ENCODE data around the gene TSPAN4.

Gene TSPAN4

DNA sequence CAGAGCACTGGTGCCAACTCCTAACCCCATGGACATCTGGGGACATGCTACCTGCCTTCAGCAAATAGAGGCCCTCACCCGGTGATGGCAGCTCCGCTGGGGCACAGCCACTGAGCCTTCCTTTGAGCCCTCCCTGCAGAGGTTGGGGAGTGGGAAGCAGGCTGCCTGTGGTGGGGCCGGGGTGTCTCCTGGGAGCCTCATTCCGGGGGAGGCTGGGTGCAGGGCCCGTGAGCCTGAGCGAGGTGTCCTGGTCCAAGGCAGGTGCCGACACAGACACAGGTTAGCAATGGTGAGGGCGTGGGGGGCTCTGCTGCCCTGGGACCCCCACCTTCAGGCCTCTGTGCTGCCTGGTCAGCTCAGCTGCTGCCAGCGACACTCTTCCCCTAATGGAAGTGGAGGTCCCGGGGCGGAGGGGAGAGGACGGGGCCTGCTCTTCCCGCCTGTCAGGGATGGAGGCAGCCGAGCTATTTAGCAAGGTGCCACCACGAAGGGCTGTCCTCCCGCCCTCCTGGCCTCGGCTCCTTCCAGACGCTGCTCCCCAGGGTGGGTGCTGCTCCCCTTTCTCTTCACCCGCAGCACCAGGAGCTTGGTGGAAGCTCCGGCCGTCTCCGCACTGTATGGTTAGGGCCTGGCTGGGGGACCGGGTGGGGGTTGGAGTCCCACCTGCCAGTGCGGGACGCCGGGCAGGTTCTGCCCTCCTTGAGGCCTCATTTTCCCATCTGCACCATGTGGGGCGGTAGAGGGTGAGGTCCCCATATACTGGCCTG, 11.2 kb downstream of the TSPAN4 start:
- no peak for DNase-seq

- no peak for DNase-seq
Observed at GRCh38 chr11:854601-855329, 12.1 kb downstream of the TSPAN4 start.

GRCh38 chr11:855330-855674, 12.7 kb downstream of the TSPAN4 start:
- DNase-seq: no peak

DNA sequence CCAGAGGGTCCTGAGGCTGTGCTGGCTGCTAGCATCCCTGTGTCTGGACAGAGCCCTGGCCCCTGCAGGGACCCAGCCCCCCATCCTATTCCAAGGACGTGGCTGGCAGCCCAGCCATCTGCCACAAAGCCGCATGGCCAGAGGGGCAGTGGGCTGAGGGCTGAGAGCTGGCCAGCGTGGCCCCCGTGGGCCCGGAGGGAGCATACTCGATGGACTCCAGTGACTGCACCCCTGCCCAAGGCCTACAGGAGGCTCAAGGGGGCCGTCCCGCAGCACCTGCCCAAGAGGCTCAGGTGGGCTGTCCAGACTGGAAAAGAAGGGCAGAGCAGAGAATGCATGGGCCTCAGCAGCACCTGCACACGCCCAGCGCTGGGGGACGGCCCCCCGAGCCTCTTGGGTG, 13.1 kb downstream of the TSPAN4 start:
- no peak for DNase-seq

GRCh38 chr11:856397-856796, 13.7 kb downstream of the TSPAN4 start:
- peak; percentile 39 for DNase-seq

- no peak for DNase-seq
Observed at GRCh38 chr11:858053-858761, 15.6 kb downstream of the TSPAN4 start.

DNA sequence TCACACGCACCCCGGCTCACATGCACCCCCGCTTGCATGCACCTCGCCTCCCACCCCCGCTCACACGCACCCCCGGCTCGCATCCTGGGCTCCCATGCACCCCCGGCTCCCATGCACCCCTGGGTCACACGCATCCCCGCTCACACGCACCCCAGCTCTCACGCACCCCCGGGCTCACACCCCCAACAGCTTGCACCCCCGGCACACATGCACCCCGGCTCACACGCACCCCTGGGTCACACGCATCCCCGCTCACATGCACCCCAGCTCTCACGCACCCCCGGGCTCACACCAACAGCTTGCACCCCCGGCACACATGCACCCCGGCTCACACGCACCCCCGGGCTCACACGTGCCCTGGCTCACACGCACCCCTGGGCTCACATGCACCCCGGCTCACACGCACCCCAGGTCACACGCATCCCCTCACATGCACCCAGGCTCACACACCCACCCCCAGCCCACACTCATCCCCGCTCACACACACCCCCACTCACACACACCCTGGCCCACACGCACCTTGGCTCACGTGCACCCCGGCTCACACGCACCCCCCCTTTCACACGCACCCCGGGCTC, 16.2 kb downstream of the TSPAN4 start:
- no peak for DNase-seq

GRCh38 chr11:859394-860131, 16.9 kb downstream of the TSPAN4 start:
- DNase-seq: peak; percentile 70

DNA sequence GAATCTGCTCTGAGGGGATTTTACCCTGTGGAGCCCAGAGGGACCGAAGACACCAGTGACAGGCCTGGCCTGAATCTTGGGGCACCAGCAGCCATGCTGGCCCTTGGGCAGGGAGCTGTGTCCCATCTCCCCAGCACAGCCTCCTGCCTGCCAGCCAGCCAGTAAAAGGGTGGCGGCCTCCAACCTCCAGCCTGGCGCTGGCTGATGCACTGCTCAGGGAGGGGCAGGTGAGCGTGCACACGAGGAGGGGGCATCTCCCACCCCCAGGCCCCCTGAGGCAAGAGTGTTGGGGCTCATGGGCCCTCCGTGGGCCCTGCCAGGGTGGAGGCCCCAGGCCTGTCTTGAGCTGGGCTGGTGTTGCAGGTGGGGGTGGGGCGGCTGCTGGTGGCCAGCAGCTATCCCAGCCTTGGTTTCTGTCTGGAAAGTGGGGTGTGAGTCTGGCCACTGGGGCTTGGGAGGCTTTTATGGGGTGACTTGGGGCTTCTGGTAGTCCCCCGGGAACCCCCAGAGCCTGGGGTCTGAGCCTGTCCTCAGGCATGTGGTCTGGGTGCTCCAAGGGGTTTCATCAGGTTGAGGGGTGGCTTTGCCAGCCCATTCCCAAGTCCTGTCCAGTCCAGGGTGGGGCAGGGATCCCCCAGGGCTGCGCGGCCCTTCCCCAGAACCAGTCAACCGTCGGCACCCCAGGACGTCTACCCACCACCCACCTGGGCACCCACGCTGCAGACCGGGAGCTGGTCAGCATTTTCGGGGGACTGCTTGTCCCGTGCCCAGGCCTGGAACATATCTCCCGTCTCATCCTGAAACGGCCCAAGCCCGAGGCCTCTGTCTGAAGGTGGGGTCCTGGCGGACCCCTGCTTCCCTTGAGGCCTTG, 17.8 kb downstream of the TSPAN4 start:
- DNase-seq: no peak

DNA sequence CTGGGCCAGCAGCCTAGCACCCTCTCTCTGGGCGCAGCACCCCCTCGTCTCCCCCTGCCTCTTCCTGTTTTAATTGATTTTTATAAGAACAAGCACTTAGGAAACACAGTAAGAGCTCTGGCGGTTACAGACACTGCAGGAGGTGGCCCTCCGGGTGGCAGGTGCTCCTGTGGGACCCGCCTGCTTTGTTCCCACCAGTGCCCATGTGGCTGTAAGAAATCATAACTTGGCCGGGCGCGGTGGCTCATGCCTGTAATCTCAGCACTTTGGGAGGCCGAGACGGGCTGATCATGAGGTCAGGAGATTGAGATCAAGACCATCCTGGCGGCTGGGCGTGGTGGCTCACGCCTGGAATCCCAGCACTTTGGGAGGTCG, 18.4 kb downstream of the TSPAN4 start:
- DNase-seq: no peak

DNA sequence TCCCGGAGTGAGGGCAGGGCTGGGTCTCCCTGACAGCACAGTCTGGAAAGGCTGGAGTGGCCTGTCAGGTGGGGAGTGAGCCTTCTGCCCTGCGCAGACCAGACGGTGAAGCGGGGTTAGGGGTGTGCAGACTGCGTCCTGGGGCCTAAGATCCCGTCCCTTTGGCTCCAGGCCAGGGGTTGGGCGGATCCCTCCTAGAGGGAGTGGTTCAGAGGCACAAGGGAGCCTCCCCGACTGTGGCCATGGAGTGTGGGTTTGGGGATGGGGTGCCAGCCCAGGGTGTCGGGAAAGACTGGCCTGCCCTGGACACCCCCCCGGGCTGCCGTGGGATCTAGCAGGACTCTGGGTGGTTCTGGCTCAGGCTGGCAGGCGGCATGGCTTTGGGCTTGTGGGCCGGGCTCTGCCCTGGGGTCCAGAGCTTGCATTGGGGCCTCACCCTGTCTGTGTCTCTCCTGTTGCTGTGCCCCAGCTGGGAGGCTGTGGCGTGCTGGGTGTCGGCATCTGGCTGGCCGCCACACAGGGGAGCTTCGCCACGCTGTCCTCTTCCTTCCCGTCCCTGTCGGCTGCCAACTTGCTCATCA, 19.5 kb downstream of the TSPAN4 start:
- DNase-seq: peak; percentile 29

DNA sequence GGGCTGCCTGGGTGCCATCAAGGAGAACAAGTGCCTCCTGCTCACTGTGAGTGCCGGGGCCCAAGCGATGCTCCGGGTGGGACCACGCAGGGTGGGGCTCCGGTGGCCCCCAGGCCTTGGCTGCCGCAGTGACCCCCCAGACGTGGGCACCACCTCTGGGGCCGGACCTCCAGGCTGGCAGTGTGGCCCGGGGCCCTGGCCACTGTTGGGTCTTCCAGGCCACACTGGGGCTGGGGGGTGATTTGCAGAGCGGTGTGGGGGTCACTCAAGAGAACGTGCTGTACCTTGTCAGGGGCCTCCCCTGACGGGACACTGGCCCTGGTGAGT, 20.0 kb downstream of the TSPAN4 start:
- DNase-seq: no peak

DNA sequence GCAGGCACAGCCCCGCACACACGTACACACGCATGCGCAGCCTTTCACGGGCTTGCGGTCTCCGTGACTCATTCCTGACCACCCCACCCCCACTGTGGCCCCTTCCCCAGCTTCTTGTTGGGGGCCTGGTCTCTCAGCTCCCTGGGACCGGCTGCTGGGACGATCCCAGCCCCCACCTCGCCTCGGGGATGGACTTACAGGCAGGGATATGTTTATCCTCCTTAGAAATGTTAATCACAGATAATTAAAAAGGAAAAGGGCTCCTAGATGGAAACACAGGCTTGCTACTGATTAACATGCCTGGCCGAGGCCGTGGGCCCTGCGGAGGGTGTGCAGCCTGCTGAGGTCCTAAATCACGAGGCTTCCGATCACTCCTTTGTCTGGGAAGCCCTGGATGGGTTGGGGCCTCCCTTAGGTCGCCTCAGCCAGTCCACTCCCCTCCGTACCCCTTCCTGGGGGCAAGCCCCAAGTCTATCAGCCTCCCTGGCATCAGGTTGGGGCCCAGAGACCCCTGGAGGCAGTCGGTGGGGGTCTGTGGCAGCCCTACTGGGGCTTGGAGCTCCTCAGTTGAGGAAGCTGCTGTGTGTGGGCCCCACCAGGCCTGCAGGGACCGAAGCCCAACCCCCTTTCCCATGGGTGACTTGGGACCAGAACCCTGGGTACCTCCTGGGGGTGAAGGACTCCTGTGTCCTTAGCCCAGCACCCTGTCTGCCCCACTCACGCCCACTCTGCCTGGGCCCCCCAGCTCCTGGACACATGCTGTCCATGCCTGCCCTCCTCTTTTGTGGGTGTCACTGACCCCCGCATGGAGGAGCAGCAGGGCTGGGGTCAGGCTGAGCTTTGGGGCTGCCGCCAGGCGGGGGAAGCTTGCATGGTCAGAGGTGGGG, 20.6 kb downstream of the TSPAN4 start:
- no peak for DNase-seq

- DNase-seq: no peak
Observed at GRCh38 chr11:863910-864827, 21.5 kb downstream of the TSPAN4 start.

DNA sequence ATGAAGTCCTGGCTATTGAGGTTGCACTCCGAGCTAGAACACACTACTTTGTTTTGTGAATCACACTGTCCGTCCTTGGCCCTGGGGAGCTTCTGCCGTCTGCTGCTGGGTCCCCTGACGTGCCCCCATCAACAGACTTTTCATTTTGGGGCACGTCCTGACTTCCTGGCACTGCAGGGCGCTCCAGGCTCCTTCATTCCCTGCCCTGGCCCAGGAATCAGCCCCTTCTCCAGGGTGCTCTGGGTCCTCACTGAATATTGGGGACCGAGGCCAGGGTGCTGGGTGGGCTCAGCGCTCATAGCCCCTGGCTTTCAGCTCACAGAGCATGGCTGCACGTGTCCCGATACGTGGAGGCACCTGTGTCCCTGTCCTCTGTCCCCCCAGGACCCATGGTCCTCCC, 22.2 kb downstream of the TSPAN4 start:
- no peak for DNase-seq

DNA sequence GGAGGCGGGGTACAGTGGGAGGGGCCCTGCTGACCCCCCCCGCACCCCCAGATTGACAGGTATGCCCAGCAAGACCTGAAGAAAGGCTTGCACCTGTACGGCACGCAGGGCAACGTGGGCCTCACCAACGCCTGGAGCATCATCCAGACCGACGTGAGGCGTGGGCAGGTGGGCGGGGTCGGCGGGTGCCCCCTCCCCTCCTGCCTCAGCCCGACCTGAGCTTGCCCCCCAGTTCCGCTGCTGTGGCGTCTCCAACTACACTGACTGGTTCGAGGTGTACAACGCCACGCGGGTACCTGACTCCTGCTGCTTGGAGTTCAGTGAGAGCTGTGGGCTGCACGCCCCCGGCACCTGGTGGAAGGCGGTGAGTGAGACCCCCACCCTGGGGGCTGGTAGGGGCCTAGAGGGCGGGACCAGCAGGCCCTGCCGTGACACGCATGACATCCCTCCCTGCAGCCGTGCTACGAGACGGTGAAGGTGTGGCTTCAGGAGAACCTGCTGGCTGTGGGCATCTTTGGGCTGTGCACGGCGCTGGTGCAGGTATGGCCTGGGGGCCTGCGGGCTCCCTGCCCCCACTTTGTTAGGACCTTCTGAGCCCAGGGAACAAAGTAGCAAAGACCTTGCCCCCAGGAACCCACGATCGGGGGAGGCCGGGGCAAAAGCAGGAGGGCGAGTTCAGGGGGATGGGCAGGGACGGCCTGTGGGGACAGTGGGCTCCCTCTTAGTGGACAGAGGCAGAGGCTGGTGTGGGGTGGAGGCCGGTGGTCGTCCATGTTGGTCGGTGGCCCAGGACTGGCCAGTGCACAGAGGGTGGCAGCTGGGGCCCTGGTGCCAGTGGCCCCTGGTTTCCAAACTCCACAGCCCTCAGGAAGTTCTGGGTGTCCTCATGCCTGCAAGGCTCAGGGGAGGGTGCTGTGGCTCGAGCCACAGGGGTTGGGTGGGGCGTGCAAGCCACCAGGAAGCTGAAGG, 23.1 kb downstream of the TSPAN4 start:
- DNase-seq: no peak

- DNase-seq: no peak
Observed at GRCh38 chr11:866481-866880, 23.8 kb downstream of the TSPAN4 start.

- DNase-seq: no peak
Observed at GRCh38 chr11:867856-868358, 25.3 kb downstream of the TSPAN4 start.
